Measurements from ENCODE around the gene SEM1. TPM values are rescaled to one million over a fixed set of nuclear protein-coding genes. Genes with fewer than 3 reads are reported as not detected.

SEM1 gene
- total RNA-seq, 2 donors from 2014 or later = 15.1 to 33.1 TPM

GRCh38 chr7:96675548-96675947 lies 34.1 kb downstream of the SEM1 start:
- Histone ChIP-seq H3K27ac (no peak overlapping the region), H3K36me3 (peaks cover 9% of the 10 kb centered on the region)

GRCh38 chr7:96674565-96674964 lies 35.1 kb downstream of the SEM1 start:
- Histone ChIP-seq H3K9me3 (no peaks in the 10 kb centered on the region), H3K36me3 (peaks cover 10% of the 10 kb centered on the region), H3K4me3 (no peak overlapping the region), H3K4me1 (no peaks in the 10 kb centered on the region), H3K27ac (no peak overlapping the region), H3K27me3 (no peaks in the 10 kb centered on the region)
- TF ChIP-seq, protein P1, sequence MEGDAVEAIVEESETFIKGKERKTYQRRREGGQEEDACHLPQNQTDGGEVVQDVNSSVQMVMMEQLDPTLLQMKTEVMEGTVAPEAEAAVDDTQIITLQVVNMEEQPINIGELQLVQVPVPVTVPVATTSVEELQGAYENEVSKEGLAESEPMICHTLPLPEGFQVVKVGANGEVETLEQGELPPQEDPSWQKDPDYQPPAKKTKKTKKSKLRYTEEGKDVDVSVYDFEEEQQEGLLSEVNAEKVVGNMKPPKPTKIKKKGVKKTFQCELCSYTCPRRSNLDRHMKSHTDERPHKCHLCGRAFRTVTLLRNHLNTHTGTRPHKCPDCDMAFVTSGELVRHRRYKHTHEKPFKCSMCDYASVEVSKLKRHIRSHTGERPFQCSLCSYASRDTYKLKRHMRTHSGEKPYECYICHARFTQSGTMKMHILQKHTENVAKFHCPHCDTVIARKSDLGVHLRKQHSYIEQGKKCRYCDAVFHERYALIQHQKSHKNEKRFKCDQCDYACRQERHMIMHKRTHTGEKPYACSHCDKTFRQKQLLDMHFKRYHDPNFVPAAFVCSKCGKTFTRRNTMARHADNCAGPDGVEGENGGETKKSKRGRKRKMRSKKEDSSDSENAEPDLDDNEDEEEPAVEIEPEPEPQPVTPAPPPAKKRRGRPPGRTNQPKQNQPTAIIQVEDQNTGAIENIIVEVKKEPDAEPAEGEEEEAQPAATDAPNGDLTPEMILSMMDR (IDR thresholded peaks at IDR 0.05) = no peak
- no peak for DNase-seq (ENCODE audit: low spot score)

More at GRCh38 chr7:96675548-96675947, 34.1 kb downstream of the SEM1 start:
- Histone ChIP-seq H3K4me3 (no peak overlapping the region), H3K9me3 (no peaks in the 10 kb centered on the region), H3K27me3 (no peaks in the 10 kb centered on the region), H3K4me1 (no peaks in the 10 kb centered on the region)
- DNase-seq (ENCODE audit: low spot score) = no peak
- TF ChIP-seq, protein P1 (IDR thresholded peaks at IDR 0.05) = no peak

- peaks cover 10% of the 10 kb centered on the region for H3K36me3 ChIP-seq
- no peak overlapping the region for H3K27ac ChIP-seq
- no peaks in the 10 kb centered on the region for H3K27me3 ChIP-seq
- H3K9me3 ChIP-seq = no peaks in the 10 kb centered on the region
- no peaks in the 10 kb centered on the region for H3K4me1 ChIP-seq
- no peak for DNase-seq (ENCODE audit: low spot score)
- no peak overlapping the region for H3K4me3 ChIP-seq
- TF ChIP-seq, protein P1 (IDR thresholded peaks at IDR 0.05) = no peak
Measured at GRCh38 chr7:96671854-96672253, 37.8 kb downstream of the SEM1 start.

GRCh38 chr7:96670338-96671289 lies 39.0 kb downstream of the SEM1 start:
- no peaks in the 10 kb centered on the region for H3K4me1 ChIP-seq
- no peak overlapping the region for H3K4me3 ChIP-seq
- DNase-seq (ENCODE audit: low spot score) = no peak
- TF ChIP-seq, protein P1 (IDR thresholded peaks at IDR 0.05) = no peak
- H3K27me3 ChIP-seq = no peaks in the 10 kb centered on the region
- H3K9me3 ChIP-seq = no peaks in the 10 kb centered on the region
- no peak overlapping the region for H3K27ac ChIP-seq
- H3K36me3 ChIP-seq = peaks cover 10% of the 10 kb centered on the region

GRCh38 chr7:96669812-96670211 lies 39.8 kb downstream of the SEM1 start:
- no peaks in the 10 kb centered on the region for H3K9me3 ChIP-seq
- no peaks in the 10 kb centered on the region for H3K27me3 ChIP-seq
- H3K4me1 ChIP-seq = no peaks in the 10 kb centered on the region
- DNase-seq (ENCODE audit: low spot score) = no peak
- H3K27ac ChIP-seq = no peak overlapping the region
- no peak overlapping the region for H3K4me3 ChIP-seq
- TF ChIP-seq, protein P1 (IDR thresholded peaks at IDR 0.05) = no peak
- peaks cover 10% of the 10 kb centered on the region for H3K36me3 ChIP-seq
